Germinal center (tissue), 1 donor: ENCODE data around the gene QDPR.
A peak's percentile ranks its signal among the peaks of the same experiment; 100 is the strongest.
"Not testable (repeated sequence)": the region's sequence is repeated elsewhere in the genome, so short reads cannot be mapped to it uniquely, and the experiment has no call there.

ENCODE experiments used
- DNase-seq: peaks from one replicate; pipeline ENCODE4 v3.0.0; 2012; ENCODE audit warnings: mixed read lengths, low spot score

The QDPR gene

DNA sequence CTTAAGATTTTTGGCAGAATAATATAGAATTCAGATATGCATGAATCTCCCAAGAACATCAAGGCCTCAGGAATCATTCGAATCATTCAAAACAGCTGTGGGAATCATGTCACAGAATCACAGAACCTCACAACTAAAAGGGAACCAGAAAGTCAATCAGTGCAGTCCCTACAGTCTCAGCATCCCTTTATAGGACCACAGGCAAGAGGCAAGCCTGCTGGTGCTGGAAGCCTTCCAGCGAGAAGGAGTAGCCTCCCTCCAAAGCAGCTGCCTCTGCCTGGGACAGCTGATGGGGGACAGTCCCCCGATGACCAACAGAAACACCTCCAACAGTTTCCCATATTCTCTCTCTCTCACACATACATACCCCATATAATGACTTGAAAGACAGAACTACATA, 20.7 kb downstream of the QDPR start:
- no peak for DNase-seq

GRCh38 chr4:17490575-17491059, 21.3 kb downstream of the QDPR start:
- no peak for DNase-seq

- DNase-seq = no peak
Measured at GRCh38 chr4:17489721-17490120, 22.2 kb downstream of the QDPR start.

DNA sequence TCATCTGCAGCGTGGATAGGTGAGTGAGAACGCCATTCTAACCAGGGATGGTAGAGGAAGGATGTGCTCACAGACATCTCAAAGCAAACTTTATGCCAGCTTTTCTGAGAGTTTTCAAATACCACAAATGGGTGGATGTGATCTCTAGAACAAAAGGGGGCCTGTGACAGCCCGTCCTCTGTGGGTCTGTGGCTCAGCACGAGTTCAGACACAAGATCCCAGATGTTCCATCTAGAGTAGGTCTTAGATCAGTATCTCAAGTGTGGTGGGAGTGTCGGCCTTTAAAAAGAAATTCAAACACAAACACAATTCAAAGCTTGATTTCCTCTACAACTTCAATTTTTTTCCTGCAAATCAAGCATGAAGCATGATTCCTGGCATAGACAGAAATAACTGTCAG, 22.8 kb downstream of the QDPR start:
- no peak for DNase-seq

- DNase-seq = no peak
Measured at GRCh38 chr4:17482716-17483115, 29.2 kb downstream of the QDPR start.

DNA sequence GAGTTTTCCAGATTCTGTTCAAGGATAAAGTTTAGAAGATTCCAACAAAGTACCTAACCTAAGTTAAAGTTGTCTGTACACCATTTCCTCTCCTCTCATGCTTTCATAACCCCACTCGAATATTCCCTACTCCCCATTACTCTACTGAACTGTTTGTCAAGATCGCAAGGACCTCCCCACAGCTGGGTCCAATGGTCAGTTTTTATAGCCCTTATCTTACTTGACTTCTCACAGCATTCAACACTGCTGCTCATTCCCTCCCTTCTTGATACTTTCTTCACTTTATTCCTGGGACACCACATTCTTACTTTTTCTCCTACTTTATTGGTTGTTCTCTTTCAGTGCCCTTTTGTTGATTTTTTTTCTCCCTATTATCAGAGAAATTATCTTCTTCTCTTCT, 30.9 kb downstream of the QDPR start:
- DNase-seq = no peak

- DNase-seq = no peak
Measured at GRCh38 chr4:17480210-17480927, 31.5 kb downstream of the QDPR start.

- no peak for DNase-seq
Measured at GRCh38 chr4:17477774-17478472, 34.0 kb downstream of the QDPR start.

GRCh38 chr4:17476853-17477252, 35.0 kb downstream of the QDPR start:
- DNase-seq = no peak

DNA sequence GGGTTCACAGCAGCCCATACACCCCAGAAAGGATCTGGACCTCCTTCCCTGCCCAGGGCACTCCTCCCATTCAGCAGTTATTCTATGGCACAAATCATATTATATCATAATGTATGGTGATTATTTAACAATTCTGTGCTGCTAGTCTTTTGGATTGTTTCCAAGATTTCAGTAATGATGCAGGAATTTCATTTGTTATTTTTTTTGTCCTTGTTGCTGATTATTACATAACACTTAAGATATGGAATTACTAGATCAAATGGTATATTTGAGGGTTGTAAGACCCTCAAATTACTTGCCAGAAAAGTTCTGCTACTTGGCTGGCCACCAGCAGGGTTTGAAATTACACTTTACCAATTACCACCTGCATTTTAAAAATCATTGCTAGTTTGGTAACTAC, 36.4 kb downstream of the QDPR start:
- DNase-seq = no peak

GRCh38 chr4:17469931-17470674, 41.8 kb downstream of the QDPR start:
- DNase-seq = no peak

- DNase-seq = no peak
Measured at GRCh38 chr4:17468619-17469221, 43.2 kb downstream of the QDPR start.

GRCh38 chr4:17463606-17464005, 48.3 kb downstream of the QDPR start:
- DNase-seq = no peak

DNA sequence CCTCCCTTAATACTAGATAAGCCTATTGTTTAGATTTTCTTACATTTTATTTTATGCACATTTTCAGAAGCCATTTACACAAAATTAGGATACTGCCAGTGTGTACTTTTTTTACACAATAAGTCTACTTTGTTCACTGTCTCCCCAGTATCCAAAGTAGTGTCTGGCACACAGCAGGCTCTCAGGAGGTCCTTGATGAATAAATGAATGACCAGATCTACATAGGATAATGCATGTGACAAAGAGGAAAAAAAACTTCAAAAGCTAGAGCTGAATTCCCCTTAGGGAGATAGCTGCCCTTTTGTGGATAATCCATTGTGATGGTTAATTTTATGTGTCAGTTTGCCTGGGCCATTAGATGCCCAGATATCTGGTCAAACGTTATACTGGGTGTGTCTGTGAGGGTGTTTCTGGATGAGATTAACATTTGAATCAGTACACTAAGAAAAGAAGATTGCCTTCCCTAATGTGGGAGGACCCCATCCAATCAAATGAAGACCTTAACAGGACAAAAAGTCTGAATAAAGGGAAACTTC, 61.6 kb downstream of the QDPR start:
- DNase-seq = no peak

GRCh38 chr4:17448689-17449088, 63.2 kb downstream of the QDPR start:
- DNase-seq = no peak

GRCh38 chr4:17447675-17448298, 64.1 kb downstream of the QDPR start:
- DNase-seq = peak; percentile 46

- DNase-seq = no peak
Measured at GRCh38 chr4:17447056-17447455, 64.8 kb downstream of the QDPR start.

DNA sequence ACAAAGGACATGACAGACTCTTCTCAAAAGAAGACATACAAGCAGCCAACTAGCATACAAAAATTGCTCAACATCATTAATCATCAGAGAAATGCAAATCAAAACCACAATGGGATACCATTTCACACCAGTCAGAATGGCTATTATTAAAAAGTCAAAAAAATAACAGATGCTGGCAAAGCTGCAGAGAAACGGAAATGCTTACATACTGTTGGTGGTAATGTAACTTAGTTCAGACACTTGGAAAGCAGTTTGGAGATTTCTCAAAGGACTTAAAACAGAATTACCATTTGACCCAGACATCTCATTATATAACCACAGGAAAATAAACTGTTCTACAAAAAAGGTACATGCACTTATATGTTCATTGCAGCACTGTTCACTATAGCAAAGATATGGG, 69.4 kb downstream of the QDPR start:
- not testable (repeated sequence) for DNase-seq

DNA sequence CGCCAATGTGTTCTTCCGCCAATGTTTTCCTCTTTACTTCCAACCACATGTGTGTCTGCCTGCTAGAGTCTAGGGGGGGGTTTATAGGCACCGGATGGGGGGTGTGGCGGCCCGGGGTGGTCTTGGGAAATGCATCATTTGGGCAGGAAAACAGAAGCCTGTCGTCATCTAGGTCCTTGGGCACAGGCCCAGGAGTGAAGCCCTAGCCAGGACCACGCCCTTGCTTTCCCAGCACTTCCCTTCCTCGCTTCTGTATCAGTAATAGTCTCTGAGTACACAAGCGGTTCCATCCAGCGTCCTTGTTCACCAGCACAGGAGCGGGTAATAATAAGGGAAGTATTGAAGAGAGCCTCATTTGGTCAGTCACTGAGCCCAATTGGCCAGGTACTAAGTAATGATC, 74.5 kb downstream of the QDPR start:
- no peak for DNase-seq

DNA sequence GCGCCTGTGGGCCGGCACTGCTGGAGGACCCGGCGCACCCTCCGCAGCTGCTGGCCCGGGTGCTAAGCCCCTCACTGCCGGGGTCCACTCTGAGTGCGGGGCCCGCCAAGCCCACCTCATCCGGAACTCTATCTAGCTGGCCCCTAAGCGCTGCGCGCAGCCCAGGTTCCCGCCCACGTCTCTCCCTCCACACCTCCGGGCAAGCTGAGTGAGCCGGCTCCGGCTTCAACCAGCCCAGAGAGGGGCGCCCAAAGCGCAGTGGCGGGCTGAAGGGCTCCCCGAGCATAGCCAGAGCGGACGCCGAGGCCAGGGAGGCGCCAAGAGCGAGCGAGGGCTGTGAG, 75.2 kb downstream of the QDPR start:
- no peak for DNase-seq
